ENCODE results near the gene BATF2. TPM values are rescaled to one million over a fixed set of nuclear protein-coding genes. Genes with fewer than 3 reads are reported as not detected.

The BATF2 gene, protein sequence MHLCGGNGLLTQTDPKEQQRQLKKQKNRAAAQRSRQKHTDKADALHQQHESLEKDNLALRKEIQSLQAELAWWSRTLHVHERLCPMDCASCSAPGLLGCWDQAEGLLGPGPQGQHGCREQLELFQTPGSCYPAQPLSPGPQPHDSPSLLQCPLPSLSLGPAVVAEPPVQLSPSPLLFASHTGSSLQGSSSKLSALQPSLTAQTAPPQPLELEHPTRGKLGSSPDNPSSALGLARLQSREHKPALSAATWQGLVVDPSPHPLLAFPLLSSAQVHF
- total RNA-seq (2022; extraction: Qiagen RNA extraction), result 0.74 to 1.0 TPM (median 0.96 TPM) in 5 replicates

DNA sequence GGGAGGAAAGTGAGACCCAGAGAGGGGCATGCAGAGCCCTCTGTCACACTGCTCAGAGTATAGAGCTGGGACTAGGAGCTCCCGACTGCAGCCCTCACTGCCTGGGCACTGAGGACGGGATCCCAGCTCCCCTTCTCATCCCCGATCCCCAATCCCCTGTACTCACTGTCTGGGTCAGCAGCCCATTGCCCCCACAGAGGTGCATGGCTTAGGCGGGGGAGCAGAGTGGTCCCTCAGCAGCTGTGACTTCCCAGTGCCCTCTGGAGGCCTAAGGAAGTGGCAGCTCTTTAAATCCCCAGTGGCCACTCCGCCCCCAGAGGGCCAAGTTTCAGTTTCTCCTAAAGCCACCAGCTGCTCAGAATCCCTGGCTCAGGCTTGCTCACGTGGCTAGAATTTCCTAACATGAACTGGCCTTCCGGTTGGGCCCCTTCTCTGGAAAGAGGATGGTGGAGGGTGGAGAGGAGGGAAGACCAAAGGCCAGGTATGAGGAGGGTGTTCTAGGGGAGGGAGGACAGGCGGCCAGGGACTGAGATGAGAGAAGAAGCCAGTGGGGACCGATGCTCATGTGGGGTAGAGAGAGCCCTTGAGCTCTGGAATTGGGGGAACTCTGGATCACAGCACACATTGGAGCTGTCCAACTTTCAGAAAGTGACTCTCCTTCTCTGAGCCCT lies at the start of gene BATF2:
Gene BATF2, minus strand, starts transcription at position 262 of the 671 bp plus-strand sequence. Its CDS starts 57 bp downstream, at position 205.

DNA sequence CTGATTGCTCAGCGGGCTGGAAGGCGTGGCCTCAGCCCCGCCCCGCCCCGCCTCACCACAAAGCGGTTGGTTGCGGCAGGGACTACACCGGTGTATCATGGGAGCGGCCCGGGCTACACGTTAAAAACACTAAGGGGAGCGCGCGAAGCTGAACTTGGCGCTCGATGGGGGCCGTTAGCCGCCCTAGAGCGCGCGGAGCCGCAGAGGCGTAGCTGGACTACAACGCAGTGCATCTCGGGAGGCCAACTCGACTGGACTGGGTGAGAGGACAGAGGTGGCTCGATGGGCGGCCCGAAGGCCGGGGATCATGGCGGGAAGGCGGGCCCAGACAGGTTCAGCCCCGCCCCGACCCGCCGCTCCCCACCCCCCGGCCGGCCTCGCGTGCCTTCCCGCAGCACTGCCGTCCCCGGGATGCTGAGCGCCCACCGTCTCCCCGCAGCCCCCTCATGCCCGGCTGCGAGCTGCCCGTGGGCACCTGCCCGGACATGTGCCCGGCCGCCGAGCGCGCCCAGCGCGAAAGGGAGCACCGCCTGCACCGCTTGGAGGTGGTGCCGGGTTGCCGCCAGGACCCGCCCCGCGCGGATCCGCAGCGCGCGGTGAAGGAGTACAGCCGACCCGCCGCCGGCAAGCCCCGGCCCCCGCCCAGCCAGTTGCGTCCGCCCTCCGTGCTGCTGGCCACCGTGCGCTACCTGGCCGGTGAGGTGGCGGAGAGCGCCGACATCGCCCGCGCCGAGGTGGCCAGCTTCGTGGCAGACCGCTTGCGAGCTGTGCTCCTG lies 44.3 kb upstream of the BATF2 start, which contains the start of gene SAC3D1:
Gene SAC3D1, plus strand, starts transcription at position 364 of the 776 bp plus-strand sequence. Its CDS starts 83 bp downstream, at position 447.

DNA sequence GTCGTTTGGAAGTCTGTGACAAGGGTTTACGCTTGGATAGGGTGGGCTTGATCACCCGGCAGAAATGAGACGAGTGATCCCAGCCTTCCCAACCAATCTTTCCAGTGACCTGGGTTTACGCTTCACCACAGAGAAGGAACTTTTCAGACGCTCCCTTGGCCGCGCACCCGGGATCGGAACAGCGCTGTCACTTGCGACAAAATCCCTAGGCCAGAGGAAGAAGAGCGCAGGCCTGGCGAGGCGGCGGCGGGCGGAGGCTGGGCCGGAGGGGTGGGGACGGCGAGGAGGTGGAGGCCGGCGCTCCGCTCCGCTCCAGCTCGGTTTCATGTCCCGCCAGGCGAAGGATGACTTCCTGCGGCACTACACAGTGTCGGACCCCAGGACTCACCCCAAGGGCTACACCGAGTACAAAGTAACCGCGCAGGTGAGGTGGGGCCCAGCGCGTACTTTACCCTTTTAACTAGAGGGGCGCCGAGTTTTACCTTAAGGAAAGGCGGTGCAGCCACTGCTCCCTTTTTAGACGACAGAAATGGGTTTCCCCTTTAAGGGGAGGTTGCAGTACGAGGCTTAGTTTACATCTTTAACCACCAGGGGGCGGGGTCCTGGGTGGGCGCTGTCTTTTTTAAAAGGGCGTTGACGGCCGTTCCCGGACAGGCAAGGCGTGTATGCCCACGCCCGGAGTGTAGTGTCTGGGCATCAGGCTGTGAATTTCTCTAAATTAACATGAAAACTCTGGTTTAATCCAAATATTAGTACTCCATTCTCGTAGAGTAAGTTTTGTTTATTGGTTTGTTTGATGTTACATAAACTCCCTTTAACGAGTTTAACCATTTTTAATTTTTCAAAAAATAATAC lies 30.7 kb upstream of the BATF2 start, which contains the start of gene SNX15:
Gene SNX15, plus strand, starts transcription at position 227 of the 855 bp plus-strand sequence. Its CDS starts 99 bp downstream, at position 326.

DNA sequence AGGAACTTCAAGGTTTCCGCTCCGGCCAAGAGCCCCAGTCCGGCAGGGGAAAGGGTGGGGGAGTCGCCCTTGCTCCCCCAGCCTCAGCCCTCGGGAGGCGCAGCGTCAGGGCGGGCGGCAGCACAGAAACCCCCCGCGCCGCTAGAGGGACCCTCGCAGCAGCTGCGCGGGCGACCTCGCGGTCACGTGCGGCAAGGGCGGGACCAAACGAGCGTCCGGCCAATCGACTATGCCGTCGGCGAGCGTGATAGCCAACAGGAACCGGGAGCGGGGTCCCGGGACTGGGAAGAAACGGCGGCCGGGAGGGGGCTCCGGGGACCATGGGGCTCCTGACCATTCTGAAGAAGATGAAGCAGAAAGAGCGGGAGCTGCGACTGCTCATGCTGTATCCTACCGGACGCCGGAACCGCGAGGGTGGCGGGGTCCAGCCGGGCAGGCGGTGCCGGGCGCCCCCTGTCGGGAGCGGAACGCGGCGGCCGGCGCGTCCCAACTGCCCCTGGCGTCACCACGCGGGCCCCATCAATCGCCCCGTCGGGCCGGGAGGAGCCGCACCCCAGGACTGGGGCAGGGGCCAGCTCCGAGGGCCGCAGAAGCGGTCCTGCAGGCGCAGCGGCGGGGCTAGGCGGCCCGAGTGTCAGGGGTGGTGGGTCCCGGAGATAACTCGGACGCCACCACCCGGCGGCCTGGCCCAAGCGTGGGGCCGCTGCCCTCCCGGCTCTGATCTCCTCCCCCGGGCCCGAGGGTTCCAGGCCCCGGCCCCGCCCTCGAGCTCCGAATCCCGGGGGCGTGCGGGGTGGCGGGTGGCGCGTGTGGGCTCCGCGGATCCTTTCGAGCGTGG lies 17.3 kb upstream of the BATF2 start, which contains the start of gene ARL2:
Gene ARL2, plus strand, starts transcription at position 273 of the 838 bp plus-strand sequence. Its CDS starts 48 bp downstream, at position 321.

DNA sequence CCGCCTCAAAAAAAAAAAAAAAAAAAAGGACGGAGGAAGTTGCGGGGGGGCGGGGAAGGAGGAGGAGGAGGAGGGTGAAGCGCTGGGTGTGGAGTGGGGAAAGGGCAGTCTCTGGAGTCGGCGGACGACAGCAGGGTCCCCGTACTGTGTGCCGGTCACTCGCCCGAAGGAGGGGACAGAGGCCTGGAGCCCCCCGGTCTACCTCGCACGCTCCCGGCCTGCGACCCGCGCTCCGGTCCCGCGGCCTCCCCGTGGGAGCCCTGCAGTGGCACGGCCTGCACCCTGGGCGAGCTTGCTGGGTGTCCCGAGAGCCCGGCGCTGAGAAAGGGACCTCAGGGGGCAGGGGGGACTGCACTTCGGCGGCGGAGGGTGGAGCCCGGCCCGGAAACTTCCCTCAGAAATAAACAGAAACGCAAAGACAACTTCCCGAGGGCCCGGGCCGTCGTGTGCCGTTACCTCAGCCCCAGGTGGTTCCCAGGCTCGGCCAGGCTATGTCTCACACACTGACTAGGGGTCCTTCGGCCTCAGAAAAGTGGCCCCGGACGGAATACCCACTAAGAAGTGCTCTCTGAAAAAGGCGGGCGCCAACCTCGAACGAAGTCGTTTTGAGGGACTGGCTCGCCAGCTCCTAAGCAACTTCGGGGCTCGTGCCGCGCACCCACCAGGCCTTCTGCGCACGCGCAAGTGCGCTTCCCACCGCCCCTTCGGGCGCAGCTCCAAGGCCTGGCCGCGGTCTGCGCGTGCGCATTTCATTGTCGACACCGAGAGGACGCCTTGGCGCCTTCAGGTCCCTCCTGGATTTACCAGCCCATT lies 25.1 kb downstream of the BATF2 start, which contains the start of gene MAJIN:
Gene MAJIN, minus strand, starts transcription at position 688 of the 813 bp plus-strand sequence. CDS start 12,703 bp downstream, outside the sequence.

Other genes with a start within 250 kb of the BATF2 start
- gene PYGM, start 237.0 kb downstream of the BATF2 start, total RNA-seq (2022; extraction: Qiagen RNA extraction), result 0.18 to 0.54 TPM (median 0.25 TPM) in 5 replicates
- 162 to 230 TPM (median 166 TPM) in 5 replicates for gene SF1, start 218.4 kb downstream of the BATF2 start, total RNA-seq (2022; extraction: Qiagen RNA extraction)
- 5.7 to 11.3 TPM (median 9.6 TPM) in 5 replicates for gene MAP4K2, start 193.8 kb downstream of the BATF2 start, total RNA-seq (2022; extraction: Qiagen RNA extraction)
- gene MEN1, start 186.4 kb downstream of the BATF2 start, total RNA-seq (2022; extraction: Qiagen RNA extraction), result 32.0 to 45.4 TPM (median 44.1 TPM) in 5 replicates
- 1.0 to 3.0 TPM (median 1.8 TPM) in 5 replicates for gene CDC42BPG, start 152.3 kb downstream of the BATF2 start, total RNA-seq (2022; extraction: Qiagen RNA extraction)
- gene EHD1, start 118.3 kb downstream of the BATF2 start, total RNA-seq (2022; extraction: Qiagen RNA extraction), result 98.0 to 142 TPM (median 132 TPM) in 5 replicates
- gene ATG2A, start 79.8 kb downstream of the BATF2 start, total RNA-seq (2022; extraction: Qiagen RNA extraction), result 12.4 to 25.1 TPM (median 23.4 TPM) in 5 replicates
- 4.5 to 6.9 TPM (median 4.9 TPM) in 5 replicates for gene PPP2R5B, start 72.3 kb downstream of the BATF2 start, total RNA-seq (2022; extraction: Qiagen RNA extraction)
- gene GPHA2, start 61.1 kb downstream of the BATF2 start, total RNA-seq (2022; extraction: Qiagen RNA extraction), result not detected in 5 replicates
- not detected in 5 replicates for gene MAJIN, start 24.9 kb downstream of the BATF2 start, total RNA-seq (2022; extraction: Qiagen RNA extraction)
- 167 to 196 TPM (median 191 TPM) in 5 replicates for gene ARL2, start 17.2 kb upstream of the BATF2 start, total RNA-seq (2022; extraction: Qiagen RNA extraction)
- 20.7 to 25.8 TPM (median 23.6 TPM) in 5 replicates for gene SNX15, start 30.5 kb upstream of the BATF2 start, total RNA-seq (2022; extraction: Qiagen RNA extraction)
- gene SAC3D1, start 44.2 kb upstream of the BATF2 start, total RNA-seq (2022; extraction: Qiagen RNA extraction), result 33.4 to 59.7 TPM (median 56.5 TPM) in 5 replicates
- 0.03 TPM in 1 of 5 replicates, not detected in the others for gene NAALADL1, start 61.6 kb upstream of the BATF2 start, total RNA-seq (2022; extraction: Qiagen RNA extraction)
- gene CDCA5, start 87.1 kb upstream of the BATF2 start, total RNA-seq (2022; extraction: Qiagen RNA extraction), result 56.7 to 72.8 TPM (median 69.2 TPM) in 5 replicates
- 32.3 to 35.1 TPM (median 33.5 TPM) in 5 replicates for gene ZFPL1, start 87.3 kb upstream of the BATF2 start, total RNA-seq (2022; extraction: Qiagen RNA extraction)
- 50.1 to 57.1 TPM (median 54.1 TPM) in 5 replicates for gene VPS51, start 99.2 kb upstream of the BATF2 start, total RNA-seq (2022; extraction: Qiagen RNA extraction)
- gene TM7SF2, start 114.9 kb upstream of the BATF2 start, total RNA-seq (2022; extraction: Qiagen RNA extraction), result 4.2 to 8.3 TPM (median 6.2 TPM) in 5 replicates
- 13.2 to 25.1 TPM (median 24.8 TPM) in 5 replicates for gene ZNHIT2, start 120.7 kb upstream of the BATF2 start, total RNA-seq (2022; extraction: Qiagen RNA extraction)
- 801 to 1,074 TPM (median 1,010 TPM) in 5 replicates for gene FAU, start 125.2 kb upstream of the BATF2 start, total RNA-seq (2022; extraction: Qiagen RNA extraction)
- gene MRPL49, start 125.3 kb upstream of the BATF2 start, total RNA-seq (2022; extraction: Qiagen RNA extraction), result 72.1 to 80.3 TPM (median 75.3 TPM) in 5 replicates
- 30.5 to 45.9 TPM (median 41.9 TPM) in 5 replicates for gene SYVN1, start 137.5 kb upstream of the BATF2 start, total RNA-seq (2022; extraction: Qiagen RNA extraction)
- gene SPDYC, start 173.3 kb upstream of the BATF2 start, total RNA-seq (2022; extraction: Qiagen RNA extraction), result not detected in 5 replicates
- gene CAPN1, start 185.0 kb upstream of the BATF2 start, total RNA-seq (2022; extraction: Qiagen RNA extraction), result 97.2 to 123 TPM (median 115 TPM) in 5 replicates